AG20443 (cell line): ENCODE measurements around the gene KLRC3.
"Not testable (repeated sequence)": the region's sequence is repeated elsewhere in the genome, so short reads cannot be mapped to it uniquely, and the experiment has no call there.

Source experiments
- DNase-seq: peaks from one replicate; pipeline ENCODE4 v3.0.0; 2012; ENCODE audit warnings: low spot score, mixed read lengths

Gene KLRC3

DNA sequence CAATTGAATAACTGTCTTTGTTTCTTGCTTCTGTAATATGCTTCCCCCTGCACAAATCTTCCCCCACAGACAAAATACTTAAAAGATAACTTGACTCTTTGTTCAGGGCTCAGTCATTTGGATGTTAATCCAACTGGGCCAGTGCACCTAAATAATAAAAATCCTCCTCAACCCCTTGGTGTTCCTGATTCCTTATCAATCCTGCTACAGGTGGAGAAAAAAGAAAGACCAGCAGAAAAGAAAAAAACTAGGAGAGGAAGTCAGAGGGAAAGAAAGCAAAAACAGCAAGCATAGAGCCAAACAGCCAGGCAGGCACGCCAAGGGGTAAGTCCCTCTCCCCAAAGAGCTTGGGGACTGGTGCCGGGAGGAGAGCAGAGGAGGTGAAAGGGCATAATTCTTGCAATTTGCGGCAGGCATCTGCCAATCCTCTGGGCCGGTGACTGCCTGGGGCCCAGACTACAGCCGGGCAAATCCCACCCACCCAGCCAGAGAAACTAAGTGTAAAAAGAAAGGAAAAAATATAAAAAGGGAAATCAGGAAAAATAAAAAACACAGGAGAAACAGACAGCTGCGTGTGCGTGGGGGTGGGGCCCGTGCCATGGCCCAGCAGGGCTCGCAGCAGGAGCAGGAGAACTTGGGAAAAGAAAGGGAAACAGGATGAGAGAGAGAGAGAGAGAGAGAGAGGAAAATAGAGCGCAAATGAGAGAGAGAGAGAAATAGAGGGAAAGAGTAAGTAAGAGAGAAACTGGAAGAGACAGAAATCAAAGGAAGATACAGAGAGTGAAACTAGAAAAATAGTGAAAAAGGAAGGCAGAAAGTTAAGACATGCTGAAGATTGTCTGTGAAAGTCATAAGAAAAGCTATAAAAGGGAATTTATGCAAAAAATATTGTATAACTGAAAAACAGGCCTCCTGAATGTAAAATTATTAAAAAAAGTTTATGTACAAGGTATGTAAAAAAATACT lies 51.9 kb downstream of the KLRC3 start:
- DNase-seq = no peak

DNA sequence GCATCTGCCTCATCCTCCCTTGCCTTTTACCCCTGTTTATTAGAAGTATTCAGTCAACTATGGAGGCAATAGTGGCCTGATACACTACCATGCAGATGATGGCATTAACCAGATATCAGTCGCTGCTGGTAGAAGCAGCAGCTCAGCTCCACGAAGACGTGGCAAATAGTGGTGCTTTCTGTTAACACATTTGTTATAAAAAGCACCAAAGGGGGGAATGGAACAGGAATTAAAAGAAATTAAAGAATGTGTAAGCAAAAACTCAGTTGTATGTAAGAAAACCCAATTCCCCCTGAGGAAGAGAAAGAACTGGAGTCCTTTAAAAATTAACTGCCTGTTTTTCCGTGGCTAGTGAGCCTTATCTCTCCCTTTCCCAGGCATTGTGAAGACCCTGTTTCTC lies 52.7 kb downstream of the KLRC3 start:
- not testable (repeated sequence) for DNase-seq

DNA sequence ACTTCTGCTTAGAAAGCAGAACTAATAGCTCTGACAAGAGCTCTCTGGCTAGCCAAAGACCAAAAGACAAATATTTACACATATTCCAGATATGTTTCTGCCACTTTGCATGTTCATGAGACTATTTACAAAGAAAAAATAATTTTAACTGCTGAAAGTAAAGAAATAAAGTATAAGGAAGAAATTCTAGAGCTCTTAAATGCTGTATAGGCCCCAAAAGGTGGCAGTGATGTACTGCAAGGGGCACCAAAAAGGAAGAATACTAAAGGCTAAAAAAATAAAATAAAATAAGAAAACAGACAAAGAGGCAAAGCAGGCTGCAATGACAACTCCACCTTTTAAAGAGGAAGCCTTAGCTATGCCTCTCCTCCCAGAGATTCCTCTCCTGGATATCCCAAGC lies 53.5 kb downstream of the KLRC3 start:
- DNase-seq = no peak

GRCh38 chr12:10365696-10366405 lies 54.5 kb downstream of the KLRC3 start:
- DNase-seq = no peak

- DNase-seq = peak; percentile 70
These were observed 55.4 kb downstream of the KLRC3 start for GRCh38 chr12:10364815-10365622.

GRCh38 chr12:10363914-10364814 lies 56.2 kb downstream of the KLRC3 start:
- DNase-seq = peak; percentile 33

GRCh38 chr12:10363658-10363913 lies 56.8 kb downstream of the KLRC3 start:
- DNase-seq = no peak

DNA sequence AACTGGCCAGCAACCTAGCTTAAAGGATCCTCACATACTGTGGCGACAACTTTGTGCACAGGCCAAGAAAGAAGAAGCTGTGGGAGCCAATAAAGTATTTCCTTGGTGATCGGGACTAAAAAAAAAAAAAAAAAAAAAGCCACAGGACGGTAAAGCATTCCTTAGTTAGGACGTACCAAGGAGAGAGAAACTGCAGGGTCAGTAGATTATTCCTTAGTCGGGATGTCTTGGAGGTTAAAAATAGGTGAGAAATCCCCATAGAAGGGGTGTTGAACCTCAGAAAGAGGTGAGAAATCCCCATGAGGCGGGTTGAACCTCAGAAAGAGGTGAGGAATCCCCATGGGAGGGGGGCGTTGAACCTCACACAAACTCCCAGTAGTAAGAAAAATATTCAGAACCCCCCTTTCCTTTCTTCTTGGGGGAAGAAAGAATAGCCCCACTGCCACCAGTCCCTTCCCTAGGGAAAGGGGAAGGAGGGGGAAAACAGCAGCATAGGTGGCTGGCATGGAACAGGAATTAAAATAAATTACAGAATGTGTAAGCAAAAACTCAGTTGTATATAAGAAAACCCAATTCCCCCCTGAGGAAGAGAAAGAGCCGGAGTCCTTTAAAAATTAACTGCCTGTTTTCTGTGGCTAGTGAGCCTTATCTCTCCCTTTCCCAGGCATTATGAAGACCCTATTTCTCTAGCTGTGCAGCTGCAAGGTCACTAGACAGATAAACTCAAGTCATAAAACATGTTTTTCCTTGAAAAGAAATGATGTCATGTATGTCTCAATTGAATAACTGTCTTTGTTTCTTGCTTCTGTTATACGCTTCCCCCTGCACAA lies 57.4 kb downstream of the KLRC3 start:
- DNase-seq = no peak

DNA sequence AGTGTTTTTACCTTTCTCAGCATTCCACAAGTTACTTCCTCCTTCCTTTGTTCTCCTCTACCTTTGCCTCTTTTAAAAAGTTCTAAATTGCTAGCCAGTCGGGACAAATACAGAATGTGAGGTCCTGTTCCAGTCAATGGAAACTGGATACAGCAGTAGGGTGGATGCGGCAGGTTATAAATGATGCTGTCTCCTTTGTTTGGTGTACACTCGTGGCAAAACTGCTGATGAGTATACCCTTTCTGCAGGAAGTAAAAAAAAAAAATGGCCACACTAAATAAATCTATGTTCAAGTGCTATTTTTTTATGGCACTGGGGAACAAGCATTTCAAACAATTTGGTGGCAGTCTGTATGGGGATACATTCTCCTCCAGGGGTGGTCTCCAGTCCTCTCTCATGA lies 58.1 kb downstream of the KLRC3 start:
- no peak for DNase-seq
